Measurements from ENCODE around the gene ATG5. TPM values are rescaled to one million over a fixed set of nuclear protein-coding genes. Genes with fewer than 3 reads are reported as not detected.

ATG5 gene
- polyA plus RNA-seq, 1 donor from 2014 or later = 45.5 TPM

DNA sequence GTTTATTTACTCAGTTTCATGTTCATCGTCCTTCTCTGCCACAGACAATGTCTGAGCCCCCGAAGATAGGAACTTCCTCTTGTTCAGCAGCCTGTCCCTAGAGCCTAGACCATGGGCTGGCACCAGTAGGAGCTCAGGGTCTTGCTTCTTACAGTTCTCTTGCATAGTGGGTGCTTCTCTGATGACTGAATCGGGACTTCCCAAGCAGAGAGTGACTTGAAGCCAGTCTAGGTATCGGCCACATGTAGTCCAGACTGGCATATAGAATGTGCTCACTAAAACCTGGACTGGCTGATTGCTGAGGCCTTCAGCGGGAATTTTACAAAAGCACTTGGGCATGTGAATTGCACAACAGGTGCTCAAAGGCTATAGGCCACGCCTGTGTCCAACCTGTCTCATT, 187.4 kb downstream of the ATG5 start:
- Histone ChIP-seq H3K9me3 (ENCODE audit: low read length) (no peaks in the 10 kb centered on the region), H4K20me1 (ENCODE audit: insufficient read depth) (no peaks in the 10 kb centered on the region), H3K27me3 (ENCODE audit: insufficient read depth, low read depth, low read length) (no peaks in the 10 kb centered on the region), H3K4me2 (ENCODE audit: low read length) (no peak overlapping the region), H3K36me3 (ENCODE audit: insufficient read depth, low read length) (no peaks in the 10 kb centered on the region), H3K4me3 (ENCODE audit: low read length) (no peak overlapping the region), H3K9me2 (ENCODE audit: insufficient read depth, low read length) (no peaks in the 10 kb centered on the region), H2AFZ (ENCODE audit: low read depth, low read length) (no peak overlapping the region), H3K9ac (ENCODE audit: low read length) (no peak overlapping the region), H3K27ac (ENCODE audit: low read length) (no peak overlapping the region), H3F3A (ENCODE audit: insufficient read depth, low read length, poor library complexity, severe bottlenecking) (no peaks in the 10 kb centered on the region), H3K79me2 (replicated peaks; ENCODE audit: insufficient read depth, low read length) (no peaks in the 10 kb centered on the region)
- TF ChIP-seq POLR2AphosphoS5 (IDR thresholded peaks at IDR 0.05) (no peak), SMC3 (conservative IDR thresholded peaks at IDR 0.05; ENCODE audit: poor library complexity) (no peak), TAF1 (IDR thresholded peaks at IDR 0.05; ENCODE audit: low read depth) (no peak), MXI1 (conservative IDR thresholded peaks at IDR 0.05; ENCODE audit: poor library complexity, severe bottlenecking) (no peak), RAD21 (conservative IDR thresholded peaks at IDR 0.05) (no peak), EZH2 (IDR thresholded peaks at IDR 0.05; ENCODE audit: borderline replicate concordance, insufficient read depth, low read length, poor library complexity, severe bottlenecking) (no peak), EP300 (conservative IDR thresholded peaks at IDR 0.05; ENCODE audit: poor library complexity, severe bottlenecking) (no peak)
- TF ChIP-seq, protein P1, sequence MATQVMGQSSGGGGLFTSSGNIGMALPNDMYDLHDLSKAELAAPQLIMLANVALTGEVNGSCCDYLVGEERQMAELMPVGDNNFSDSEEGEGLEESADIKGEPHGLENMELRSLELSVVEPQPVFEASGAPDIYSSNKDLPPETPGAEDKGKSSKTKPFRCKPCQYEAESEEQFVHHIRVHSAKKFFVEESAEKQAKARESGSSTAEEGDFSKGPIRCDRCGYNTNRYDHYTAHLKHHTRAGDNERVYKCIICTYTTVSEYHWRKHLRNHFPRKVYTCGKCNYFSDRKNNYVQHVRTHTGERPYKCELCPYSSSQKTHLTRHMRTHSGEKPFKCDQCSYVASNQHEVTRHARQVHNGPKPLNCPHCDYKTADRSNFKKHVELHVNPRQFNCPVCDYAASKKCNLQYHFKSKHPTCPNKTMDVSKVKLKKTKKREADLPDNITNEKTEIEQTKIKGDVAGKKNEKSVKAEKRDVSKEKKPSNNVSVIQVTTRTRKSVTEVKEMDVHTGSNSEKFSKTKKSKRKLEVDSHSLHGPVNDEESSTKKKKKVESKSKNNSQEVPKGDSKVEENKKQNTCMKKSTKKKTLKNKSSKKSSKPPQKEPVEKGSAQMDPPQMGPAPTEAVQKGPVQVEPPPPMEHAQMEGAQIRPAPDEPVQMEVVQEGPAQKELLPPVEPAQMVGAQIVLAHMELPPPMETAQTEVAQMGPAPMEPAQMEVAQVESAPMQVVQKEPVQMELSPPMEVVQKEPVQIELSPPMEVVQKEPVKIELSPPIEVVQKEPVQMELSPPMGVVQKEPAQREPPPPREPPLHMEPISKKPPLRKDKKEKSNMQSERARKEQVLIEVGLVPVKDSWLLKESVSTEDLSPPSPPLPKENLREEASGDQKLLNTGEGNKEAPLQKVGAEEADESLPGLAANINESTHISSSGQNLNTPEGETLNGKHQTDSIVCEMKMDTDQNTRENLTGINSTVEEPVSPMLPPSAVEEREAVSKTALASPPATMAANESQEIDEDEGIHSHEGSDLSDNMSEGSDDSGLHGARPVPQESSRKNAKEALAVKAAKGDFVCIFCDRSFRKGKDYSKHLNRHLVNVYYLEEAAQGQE (IDR thresholded peaks at IDR 0.05; ENCODE audit: borderline replicate concordance) = no peak
- TF ChIP-seq, protein P2, sequence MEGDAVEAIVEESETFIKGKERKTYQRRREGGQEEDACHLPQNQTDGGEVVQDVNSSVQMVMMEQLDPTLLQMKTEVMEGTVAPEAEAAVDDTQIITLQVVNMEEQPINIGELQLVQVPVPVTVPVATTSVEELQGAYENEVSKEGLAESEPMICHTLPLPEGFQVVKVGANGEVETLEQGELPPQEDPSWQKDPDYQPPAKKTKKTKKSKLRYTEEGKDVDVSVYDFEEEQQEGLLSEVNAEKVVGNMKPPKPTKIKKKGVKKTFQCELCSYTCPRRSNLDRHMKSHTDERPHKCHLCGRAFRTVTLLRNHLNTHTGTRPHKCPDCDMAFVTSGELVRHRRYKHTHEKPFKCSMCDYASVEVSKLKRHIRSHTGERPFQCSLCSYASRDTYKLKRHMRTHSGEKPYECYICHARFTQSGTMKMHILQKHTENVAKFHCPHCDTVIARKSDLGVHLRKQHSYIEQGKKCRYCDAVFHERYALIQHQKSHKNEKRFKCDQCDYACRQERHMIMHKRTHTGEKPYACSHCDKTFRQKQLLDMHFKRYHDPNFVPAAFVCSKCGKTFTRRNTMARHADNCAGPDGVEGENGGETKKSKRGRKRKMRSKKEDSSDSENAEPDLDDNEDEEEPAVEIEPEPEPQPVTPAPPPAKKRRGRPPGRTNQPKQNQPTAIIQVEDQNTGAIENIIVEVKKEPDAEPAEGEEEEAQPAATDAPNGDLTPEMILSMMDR (IDR thresholded peaks at IDR 0.05; ENCODE audit: poor library complexity, severe bottlenecking) = no peak

DNA sequence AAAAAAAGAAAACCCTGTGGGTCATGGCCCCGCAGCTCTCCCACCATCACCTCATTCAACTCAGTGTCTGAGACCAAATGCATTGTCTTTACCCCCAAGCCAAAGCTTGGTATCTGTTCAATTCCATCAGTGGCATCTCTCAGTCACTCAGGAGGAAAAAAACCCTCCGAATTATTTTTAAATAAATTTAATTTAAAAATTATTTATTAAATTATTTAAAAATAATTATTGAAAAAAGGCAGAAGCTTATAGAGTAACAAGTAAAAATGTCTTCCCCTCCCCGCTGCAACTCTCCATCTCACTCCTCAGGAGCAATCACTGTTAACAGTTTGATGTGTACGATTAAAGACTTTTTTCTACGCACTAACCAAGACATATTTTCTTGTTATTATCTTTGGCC, 188.7 kb downstream of the ATG5 start:
- no peaks in the 10 kb centered on the region for H3K36me3 ChIP-seq (ENCODE audit: insufficient read depth, low read length)
- TF ChIP-seq, protein P1 (IDR thresholded peaks at IDR 0.05; ENCODE audit: borderline replicate concordance) = no peak
- TF ChIP-seq RAD21 (conservative IDR thresholded peaks at IDR 0.05) (no peak), POLR2AphosphoS5 (IDR thresholded peaks at IDR 0.05) (no peak), TAF1 (IDR thresholded peaks at IDR 0.05; ENCODE audit: low read depth) (no peak), MXI1 (conservative IDR thresholded peaks at IDR 0.05; ENCODE audit: poor library complexity, severe bottlenecking) (no peak), EP300 (conservative IDR thresholded peaks at IDR 0.05; ENCODE audit: poor library complexity, severe bottlenecking) (no peak), SMC3 (conservative IDR thresholded peaks at IDR 0.05; ENCODE audit: poor library complexity) (no peak), EZH2 (IDR thresholded peaks at IDR 0.05; ENCODE audit: borderline replicate concordance, insufficient read depth, low read length, poor library complexity, severe bottlenecking) (no peak)
- TF ChIP-seq, protein P2 (IDR thresholded peaks at IDR 0.05; ENCODE audit: poor library complexity, severe bottlenecking) = no peak
- no peak overlapping the region for H2AFZ ChIP-seq (ENCODE audit: low read depth, low read length)

More for the DNA sequence above, 188.7 kb downstream of the ATG5 start:
- no peak overlapping the region for H3K27ac ChIP-seq (ENCODE audit: low read length)
- no peak overlapping the region for H3K9ac ChIP-seq (ENCODE audit: low read length)
- H3F3A ChIP-seq (ENCODE audit: insufficient read depth, low read length, poor library complexity, severe bottlenecking) = no peaks in the 10 kb centered on the region
- H3K27me3 ChIP-seq (ENCODE audit: insufficient read depth, low read depth, low read length) = no peaks in the 10 kb centered on the region
- H3K4me3 ChIP-seq (ENCODE audit: low read length) = no peak overlapping the region
- H3K4me2 ChIP-seq (ENCODE audit: low read length) = no peak overlapping the region
- H4K20me1 ChIP-seq (ENCODE audit: insufficient read depth) = no peaks in the 10 kb centered on the region
- no peaks in the 10 kb centered on the region for H3K9me3 ChIP-seq (ENCODE audit: low read length)
- H3K9me2 ChIP-seq (ENCODE audit: insufficient read depth, low read length) = no peaks in the 10 kb centered on the region
- no peaks in the 10 kb centered on the region for H3K79me2 ChIP-seq (replicated peaks; ENCODE audit: insufficient read depth, low read length)

All from neural cell (in vitro differentiated cells).